H1 (cell line): ENCODE results near the gene EXD3. TPM values are rescaled to one million over a fixed set of nuclear protein-coding genes. Genes with fewer than 3 reads are reported as not detected.

ENCODE experiments used
- CTCF ChIA-PET: fragments of 300-600 bp; sonication (Branson Sonifier 250); formaldehyde crosslinking; loops from one replicate; lab custom pipeline; 2021; ENCODE audit not compliant: partially characterized antibody; lab: Charles Lee
- POLR2A ChIA-PET: fragments of 300-600 bp; sonication (Branson Sonifier 250); formaldehyde crosslinking; loops from one replicate; lab custom pipeline; 2021; ENCODE audit warnings: inconsistent platforms; ENCODE audit not compliant: partially characterized antibody; lab: Charles Lee
- DNase-seq, 2 experiments: peaks; one replicate each; pipeline versions ENCODE4 v3.0.0 to v3.0.0-alpha.2; 2010 to 2022; ENCODE audit warnings: low spot score in 2 of 2, low read depth in 1 of 2, mixed read lengths in 1 of 2
- FAIRE-seq: peaks from 2 replicates; lab custom pipeline; 2011; peaks lifted over from hg19 to GRCh38; lab: Jason Lieb, UNC
- H2AFZ ChIP-seq: 2 replicates; pipeline ENCODE4 v1.8.1; 2012; ENCODE audit warnings: low read length, inconsistent platforms
- H2AK5ac ChIP-seq: 2 replicates; pipeline ENCODE4 v1.6.1; 2013; ENCODE audit warnings: low read depth, low read length
- H2BK120ac ChIP-seq: replicated peaks from 2 replicates; pipeline ENCODE3; 2013; ENCODE audit warnings: low read depth, low read length, inconsistent platforms
- H2BK12ac ChIP-seq: 2 replicates; pipeline ENCODE4 v1.6.1; 2013; ENCODE audit warnings: low read depth, low read length
- H2BK15ac ChIP-seq: 2 replicates; pipeline ENCODE4 v1.6.1; 2013; ENCODE audit warnings: low read length
- H2BK20ac ChIP-seq: 2 replicates; pipeline ENCODE4 v1.6.1; 2013; ENCODE audit warnings: low read length
- H2BK5ac ChIP-seq: 2 replicates; pipeline ENCODE4 v1.6.1; 2013; ENCODE audit warnings: low read depth, low read length
- H3K14ac ChIP-seq: 2 replicates; pipeline ENCODE4 v1.6.1; 2013; ENCODE audit warnings: inconsistent platforms; ENCODE audit not compliant: insufficient read length
- H3K18ac ChIP-seq: 2 replicates; pipeline ENCODE4 v1.6.1; 2013; ENCODE audit warnings: low read length; ENCODE audit errors: extremely low read depth
- H3K23ac ChIP-seq: 2 replicates; pipeline ENCODE4 v1.6.1; 2013; ENCODE audit warnings: inconsistent platforms; ENCODE audit not compliant: insufficient read length
- H3K23me2 ChIP-seq: 2 replicates; pipeline ENCODE4 v1.6.1; 2013; ENCODE audit warnings: low read depth, low read length
- H3K27ac ChIP-seq: 2 replicates; pipeline ENCODE4 v1.6.1; 2011; ENCODE audit warnings: low read depth, low read length, inconsistent platforms
- H3K27me3 ChIP-seq, 4 experiments: replicated peaks in 1 of 4; 1 replicate in 1 of 4; 2 replicates in 3 of 4; pipeline versions ENCODE4 v1.6.1 to v1.8.1; 2011 to 2013; ENCODE audit warnings: low read length in 3 of 4, mild to moderate bottlenecking in 3 of 4, inconsistent platforms in 2 of 4, mixed read lengths in 2 of 4, moderate library complexity in 1 of 4; ENCODE audit not compliant: control insufficient read depth in 3 of 4, insufficient read depth in 3 of 4; ENCODE audit errors: extremely low read depth in 1 of 4
- H3K36me3 ChIP-seq, 4 experiments: 2 replicates each; pipeline versions ENCODE4 v1.6.1 to v1.8.1; 2011 to 2013; ENCODE audit warnings: mild to moderate bottlenecking in 4 of 4, low read length in 3 of 4, moderate library complexity in 2 of 4, control low read depth in 1 of 4, inconsistent platforms in 1 of 4; ENCODE audit not compliant: insufficient read depth in 4 of 4, control insufficient read depth in 2 of 4
- H3K4ac ChIP-seq: replicated peaks from 2 replicates; pipeline ENCODE3; 2013; ENCODE audit warnings: low read length, low read depth, mixed read lengths, inconsistent platforms; ENCODE audit not compliant: insufficient read length
- H3K4me1 ChIP-seq, 4 experiments: replicated peaks in 1 of 4; 1 replicate in 1 of 4; 2 replicates in 3 of 4; pipeline versions ENCODE4 v1.6.1 to v1.8.1; 2011 to 2013; ENCODE audit warnings: low read length in 3 of 4, inconsistent platforms in 2 of 4, mixed read lengths in 1 of 4; ENCODE audit not compliant: insufficient read depth in 4 of 4, control insufficient read depth in 3 of 4
- H3K4me2 ChIP-seq, 2 experiments: 2 replicates each; pipeline versions ENCODE4 v1.6.1 to v1.8.1; 2011 to 2013; ENCODE audit warnings: low read depth in 2 of 2, low read length in 2 of 2, control low read depth in 1 of 2, inconsistent platforms in 1 of 2, mild to moderate bottlenecking in 1 of 2; ENCODE audit not compliant: insufficient read depth in 1 of 2
- H3K4me3 ChIP-seq, 4 experiments: fragments of 200-600, 300-600 bp in 1 of 4; sonication (generic), shearing (Covaris generic), sonication (Bioruptor Twin) in 1 of 4; 2 replicates each; pipeline versions ENCODE4 v1.5.1 to v1.8.1; 2011 to 2016; ENCODE audit warnings: low read length in 4 of 4, low read depth in 3 of 4, control low read depth in 2 of 4, inconsistent platforms in 2 of 4, mild to moderate bottlenecking in 2 of 4, mixed read lengths in 1 of 4, moderate library complexity in 1 of 4; ENCODE audit not compliant: insufficient read depth in 2 of 4; ENCODE audit errors: extremely low read depth in 1 of 4
- H3K56ac ChIP-seq: replicated peaks from 2 replicates; pipeline ENCODE3; 2013; ENCODE audit warnings: low read depth, mild to moderate bottlenecking, mixed read lengths, low read length, inconsistent platforms; ENCODE audit not compliant: insufficient read length
- H3K79me1 ChIP-seq: 2 replicates; pipeline ENCODE4 v1.6.1; 2013; ENCODE audit warnings: low read depth, low read length, control low read depth
- H3K79me2 ChIP-seq, 2 experiments: 2 replicates each; pipeline versions ENCODE4 v1.6.1 to v1.8.1; 2012 to 2013; ENCODE audit warnings: low read length in 2 of 2, mild to moderate bottlenecking in 2 of 2, inconsistent platforms in 1 of 2; ENCODE audit not compliant: insufficient read depth in 2 of 2, control insufficient read depth in 1 of 2
- H3K9ac ChIP-seq, 4 experiments: replicated peaks in 1 of 4; 1 replicate in 1 of 4; 2 replicates in 3 of 4; pipeline versions ENCODE4 v1.6.1 to v1.8.1; 2011 to 2013; ENCODE audit warnings: low read depth in 3 of 4, low read length in 3 of 4, control low read depth in 2 of 4, mild to moderate bottlenecking in 2 of 4, moderate library complexity in 2 of 4, inconsistent platforms in 1 of 4; ENCODE audit errors: extremely low read depth in 1 of 4
- H3K9me3 ChIP-seq, 2 experiments: 2 replicates each; pipeline versions ENCODE4 v1.6.1 to v1.8.1; 2012 to 2013; ENCODE audit warnings: mild to moderate bottlenecking in 2 of 2, moderate library complexity in 2 of 2, control low read depth in 1 of 2, inconsistent platforms in 1 of 2, low read depth in 1 of 2, low read length in 1 of 2, mixed read lengths in 1 of 2; ENCODE audit not compliant: insufficient read depth in 2 of 2
- H4K20me1 ChIP-seq, 2 experiments: replicated peaks in 1 of 2; 2 replicates each; pipeline versions ENCODE3 to v1.8.1; 2011 to 2013; ENCODE audit warnings: inconsistent platforms in 2 of 2, low read length in 2 of 2, mild to moderate bottlenecking in 1 of 2; ENCODE audit not compliant: insufficient read depth in 2 of 2, control insufficient read depth in 1 of 2
- H4K5ac ChIP-seq: 2 replicates; pipeline ENCODE4 v1.6.1; 2013; ENCODE audit warnings: low read length, low read depth, mixed read lengths, inconsistent platforms; ENCODE audit not compliant: insufficient read length
- H4K8ac ChIP-seq: 2 replicates; pipeline ENCODE4 v1.8.0; 2013; ENCODE audit warnings: mild to moderate bottlenecking, moderate library complexity, low read length, inconsistent platforms; ENCODE audit not compliant: insufficient read depth; ENCODE audit errors: extremely low read depth
- H4K91ac ChIP-seq: replicated peaks from 2 replicates; pipeline ENCODE3; 2013; ENCODE audit warnings: low read length, mixed read lengths, inconsistent platforms; ENCODE audit not compliant: insufficient read length
- BCL11A ChIP-seq, 2 experiments: IDR thresholded peaks; one replicate each; pipeline ENCODE4 v1.6.1; 2011; ENCODE audit warnings: low read depth in 2 of 2, low read length in 2 of 2, mild to moderate bottlenecking in 2 of 2
- CEBPB ChIP-seq: IDR thresholded peaks from 2 replicates; pipeline ENCODE4 v1.6.1; 2012; ENCODE audit warnings: low read depth, low read length
- CHD2 ChIP-seq: IDR thresholded peaks from 2 replicates; pipeline ENCODE4 v1.6.1; 2012; ENCODE audit warnings: low read length, improper control_type of control experiment
- CREB1 ChIP-seq: IDR thresholded peaks from 2 replicates; pipeline ENCODE4 v1.6.1; 2012; ENCODE audit warnings: inconsistent platforms
- CTBP2 ChIP-seq: IDR thresholded peaks from 2 replicates; pipeline ENCODE4 v1.7.0; 2011; ENCODE audit warnings: borderline replicate concordance, mild to moderate bottlenecking, moderate library complexity, mixed read lengths, low read length; ENCODE audit not compliant: insufficient read depth, insufficient read length
- EZH2 ChIP-seq: fragments of 200-600 bp; sonication (generic); IDR thresholded peaks from 2 replicates; pipeline ENCODE4 v1.7.1; 2012; ENCODE audit warnings: low read depth, mild to moderate bottlenecking, moderate library complexity, low read length, inconsistent platforms; ENCODE audit not compliant: severe bottlenecking
- GABPA ChIP-seq: IDR thresholded peaks from 2 replicates; pipeline ENCODE4 v1.6.1; 2011; ENCODE audit warnings: mild to moderate bottlenecking, low read length, moderate library complexity, borderline replicate concordance; ENCODE audit not compliant: insufficient read depth
- JUND ChIP-seq: IDR thresholded peaks from 2 replicates; pipeline ENCODE4 v1.6.1; 2011; ENCODE audit warnings: mild to moderate bottlenecking, improper control_type of control experiment, low read length
- KDM1A ChIP-seq: fragments of 200-600, 300-600 bp; sonication (generic); IDR thresholded peaks from 2 replicates; pipeline ENCODE4 v1.7.1; 2016; ENCODE audit warnings: mild to moderate bottlenecking, low read length, borderline replicate concordance
- NRF1 ChIP-seq: IDR thresholded peaks from 2 replicates; pipeline ENCODE4 v1.6.1; 2011; ENCODE audit warnings: mild to moderate bottlenecking, low read depth, low read length, improper control_type of control experiment
- RBBP5 ChIP-seq: IDR thresholded peaks from 2 replicates; pipeline ENCODE4 v1.7.1; 2012; ENCODE audit warnings: low read depth, mild to moderate bottlenecking, inconsistent platforms, low read length, moderate library complexity, borderline replicate concordance
- RFX5 ChIP-seq: IDR thresholded peaks from 2 replicates; pipeline ENCODE4 v1.6.1; 2011; ENCODE audit warnings: low read depth, low read length, improper control_type of control experiment, borderline replicate concordance
- SP4 ChIP-seq: IDR thresholded peaks from 2 replicates; pipeline ENCODE4 v1.6.1; 2012; ENCODE audit warnings: low read length, inconsistent platforms
- ZNF274 ChIP-seq: IDR thresholded peaks from 2 replicates; pipeline ENCODE4 v1.7.0; 2012; ENCODE audit warnings: low read length, borderline replicate concordance; ENCODE audit errors: extremely low read depth
- WGBS, 2 experiments: shearing (Covaris generic) in 1 of 2; methylation state at CpG; one replicate each; pipeline versions ENCODE4 v1.1.6 to v1.1.7; 2013 to 2015; ENCODE audit warnings: low lambda C conversion rate in 2 of 2, mixed read lengths in 2 of 2, inconsistent platforms in 1 of 2, low coverage in 1 of 2, missing lambda C conversion rate in 1 of 2; ENCODE audit not compliant: insufficient replicate concordance in 2 of 2, insufficient coverage in 1 of 2, insufficient read length in 1 of 2; ENCODE audit errors: extremely low coverage in 1 of 2, missing lambda C conversion rate in 1 of 2; 5-methylcytosine and 5-hydroxymethylcytosine counted together
- polyA plus RNA-seq, 7 experiments: library from polyadenylated mRNA; depleted of rRNA in 3 of 7; stranded (reverse) in 5 of 7; unstranded in 2 of 7; fragments of >200 nt in 5 of 7; fragments of 200-250 nt in 2 of 7; gene quantifications; 1 replicate in 5 of 7; 2 replicates in 1 of 7; 4 replicates in 1 of 7; pipeline versions ENCODE4 v1.2.1 to v1.2.3, GENCODE V29; 2011 to 2013; ENCODE audit warnings: missing spikeins in 2 of 7, mixed read lengths in 2 of 7
- total RNA-seq: library from RNA; stranded (reverse); fragmentation: NEBNext Ultra II Directional; extraction: Animal tissue kit (Norgen Biotek cat#: 25700); gene quantifications from 2 replicates; pipeline ENCODE4 v1.2.1, GENCODE V29; 2021

Gene EXD3
- total and polyA plus RNA-seq, 2 of the 8 experiments (the other 6 are each of a cell fraction or from before 2014, with no cell fraction given) = 7.2 to 9.4 TPM

DNA sequence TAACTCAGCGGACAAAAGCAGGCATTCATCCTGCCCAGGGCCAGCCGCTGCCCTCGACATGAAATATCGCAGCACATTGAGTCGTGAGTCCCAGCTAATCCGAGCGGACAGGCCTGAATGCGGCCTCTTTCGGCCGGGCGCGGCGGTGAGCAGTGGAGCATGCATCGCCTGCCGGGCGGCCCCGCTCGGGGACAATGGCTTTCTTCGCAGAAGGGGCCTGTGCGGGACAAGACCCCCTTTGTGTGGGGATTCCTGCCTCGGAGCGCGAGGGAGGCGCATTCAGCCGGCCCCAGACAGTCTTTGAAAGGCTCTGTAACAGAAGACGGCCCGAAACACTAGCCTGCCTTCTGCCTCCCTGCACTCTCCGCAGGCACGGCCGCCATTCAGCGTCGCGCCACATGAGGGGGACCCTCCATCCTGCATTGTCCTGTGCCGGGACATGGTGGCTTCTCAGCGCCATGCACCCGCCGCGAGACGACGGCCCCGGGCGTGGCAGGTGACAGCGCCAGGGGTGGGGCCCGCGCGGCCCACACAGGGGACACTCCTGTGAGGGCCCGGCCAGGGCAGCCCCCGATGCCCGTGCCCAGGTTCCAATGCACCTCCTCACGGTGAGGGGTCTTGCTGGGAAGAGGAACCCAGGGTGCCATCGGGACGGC lies 52.0 kb downstream of the EXD3 start:
- Histone ChIP-seq H3K14ac (no peak overlapping the region), H2AFZ (no peak overlapping the region), H2BK15ac (no peak overlapping the region), H2AK5ac (no peak overlapping the region), H3K18ac (no peak overlapping the region), H2BK120ac (no peak overlapping the region), H3K4ac (no peak overlapping the region), H3K23me2 (no peaks in the 10 kb centered on the region), H4K91ac (peak overlapping the region; percentile 65), H2BK5ac (no peak overlapping the region), H3K4me3 (no peak overlapping the region), H3K4me2 (no peak overlapping the region), H3K27ac (no peak overlapping the region), H4K20me1 (peaks cover 0 to 1% of the 10 kb centered on the region in 2 experiments), H3K23ac (no peak overlapping the region), H3K36me3 (no peaks in the 10 kb centered on the region), H4K5ac (no peak overlapping the region), H3K79me1 (no peaks in the 10 kb centered on the region), H4K8ac (peak overlapping the region; percentile 57; the same call in 1 of the 2 replicates), H3K27me3 (0 out of 7 replicates have a peak, but pooled peaks cover 0 to 2% (median 0%) of the 10 kb centered on the region in 4 experiments), H3K9ac (no peak overlapping the region), H3K56ac (no peak overlapping the region), H2BK20ac (no peak overlapping the region), H3K79me2 (no peaks in the 10 kb centered on the region), H3K9me3 (no peaks in the 10 kb centered on the region; a peak in 1 of 4 replicates), H3K4me1 (no peaks in the 10 kb centered on the region; a peak in 2 of 7 replicates), H2BK12ac (no peak overlapping the region)
- ChIA-PET POLR2A (no interaction called here), CTCF (interaction anchor here (3.1 kb wide), 1 partner anchor 12 kb away, joined by 9 read pairs; no protein-coding TSS in a partner anchor)
- 92% methylated on average over 44 of the region's 52 CpGs; no CpG with 5 or more reads in 1 of the 2 experiments for WGBS, 2 experiments
- no peak for FAIRE-seq
- peak in 1 of 2 experiments; percentile 56 for DNase-seq
- TF ChIP-seq KDM1A (no peak), EZH2 (no peak), CREB1 (no peak), RBBP5 (no peak), CTBP2 (no peak), RFX5 (no peak), BCL11A (IDR thresholded peaks at IDR 0.05; ENCODE audit: low read depth in 2 of 2, low read length in 2 of 2) (no peak), CEBPB (no peak), GABPA (no peak), NRF1 (no peak), JUND (no peak), CHD2 (no peak), SP4 (no peak), ZNF274 (no peak)
